Effector memory CD8-positive, alpha-beta T cell (primary cell): ENCODE measurements around the gene CCDC61.

Source experiments
- ATAC-seq: fragments of 150-1000 bp; cut with Tn5 transposase; replicated peaks from 2 replicates; pipeline ENCODE4 v1.10.0; 2021; ENCODE audit warnings: mild to moderate bottlenecking, moderate library complexity
- DNase-seq, 3 experiments: peaks; one replicate each; pipeline ENCODE4 v3.0.0; 2021
- H3K27ac Mint-ChIP-seq, 2 donors: one replicate each; pipeline ENCODE4 v1.8.0; 2022; ENCODE audit warnings: mild to moderate bottlenecking in 2 of 2, mixed read lengths in 2 of 2, moderate library complexity in 2 of 2
- H3K27me3 Mint-ChIP-seq, 2 donors: one replicate each; pipeline ENCODE4 v1.8.0; 2022; ENCODE audit warnings: mixed read lengths in 2 of 2
- H3K36me3 Mint-ChIP-seq: one replicate; pipeline ENCODE4 v1.8.0; 2022; ENCODE audit warnings: mild to moderate bottlenecking, moderate library complexity, mixed read lengths; ENCODE audit not compliant: insufficient read depth
- H3K4me1 Mint-ChIP-seq, 2 donors: one replicate each; pipeline ENCODE4 v1.8.0; 2022; ENCODE audit warnings: low read depth in 2 of 2, mixed read lengths in 2 of 2
- H3K4me3 Mint-ChIP-seq, 2 donors: one replicate each; pipeline ENCODE4 v1.8.0; 2022; ENCODE audit warnings: mild to moderate bottlenecking in 2 of 2, mixed read lengths in 2 of 2, moderate library complexity in 2 of 2
- H3K9me3 Mint-ChIP-seq, 2 donors: one replicate each; pipeline ENCODE4 v1.8.0; 2022; ENCODE audit warnings: mixed read lengths in 2 of 2

Gene CCDC61

DNA sequence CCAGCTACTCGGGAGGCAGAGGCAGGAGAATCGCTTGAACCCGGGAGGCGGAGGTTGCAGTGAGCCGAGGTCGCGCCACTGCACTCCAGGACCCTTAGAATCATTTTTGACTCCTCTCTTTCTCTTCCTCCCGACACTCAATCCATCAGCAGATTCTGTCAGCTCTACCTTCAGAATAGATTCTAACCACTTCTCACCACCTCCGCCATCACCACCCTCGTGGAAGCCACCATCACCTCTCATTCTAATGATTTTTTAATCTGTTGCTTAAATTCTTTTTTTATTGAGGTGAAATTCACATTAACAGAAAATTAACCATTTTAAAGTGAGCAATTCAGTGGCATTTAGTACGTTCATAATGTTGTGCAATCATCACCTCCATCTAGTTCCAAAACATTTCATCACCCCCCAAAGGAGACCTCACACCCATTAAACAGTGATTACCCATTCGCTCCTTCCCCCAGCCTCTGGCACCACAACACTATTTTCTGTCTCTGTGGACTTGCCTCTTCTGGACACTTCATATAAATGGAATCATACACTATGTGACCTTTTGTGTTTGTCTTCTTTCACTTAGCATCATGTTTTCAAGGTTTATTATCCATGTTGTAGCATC, 5.0 kb upstream of the CCDC61 start:
- peaks cover 3% of the 10 kb centered on the region for H3K36me3 Mint-ChIP-seq
- H3K4me3 Mint-ChIP-seq, result no peak overlapping the region
- DNase-seq (no peak), ATAC-seq (no peak)
- H3K9me3 Mint-ChIP-seq, result no peaks in the 10 kb centered on the region
- H3K27me3 Mint-ChIP-seq, result peaks cover 30 to 32% of the 10 kb centered on the region in 2 donors
- peaks cover 0 to 2% of the 10 kb centered on the region in 2 donors for H3K4me1 Mint-ChIP-seq
- H3K27ac Mint-ChIP-seq, result no peak overlapping the region

DNA sequence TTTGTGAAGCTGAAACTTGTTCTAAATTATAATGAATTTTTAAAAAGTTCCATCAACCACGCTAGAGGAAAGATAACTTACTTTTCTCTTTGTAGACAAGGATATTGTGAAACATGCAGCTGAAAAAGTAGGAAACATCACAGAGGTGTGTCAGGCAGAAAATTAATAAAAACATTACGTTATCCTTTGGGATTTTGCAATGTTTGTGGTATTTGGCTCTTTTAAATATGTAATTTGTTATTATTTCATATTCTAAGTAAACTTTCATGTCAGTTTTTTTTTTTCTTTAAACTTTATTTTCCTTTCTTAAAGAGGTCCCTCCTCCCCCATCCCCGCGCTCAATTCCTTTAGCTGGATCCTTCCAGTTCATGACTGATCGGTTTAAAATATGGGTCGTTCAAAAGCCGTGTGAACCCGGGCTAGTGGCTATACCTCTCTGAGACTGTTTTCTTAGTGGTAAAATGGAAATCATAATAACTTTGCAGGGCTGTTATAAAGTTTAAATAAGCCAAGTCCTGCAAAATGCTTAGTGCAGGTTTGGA, 740 bp upstream of the CCDC61 start:
- H3K9me3 Mint-ChIP-seq, result no peaks in the 10 kb centered on the region
- no peak overlapping the region for H3K27ac Mint-ChIP-seq
- no peak overlapping the region for H3K4me3 Mint-ChIP-seq
- ATAC-seq, result peak; percentile 5
- H3K36me3 Mint-ChIP-seq, result no peaks in the 10 kb centered on the region
- no peak for DNase-seq
- H3K27me3 Mint-ChIP-seq, result peaks cover 14% of the 10 kb centered on the region in 2 donors
- peaks cover 11 to 22% of the 10 kb centered on the region in 2 donors for H3K4me1 Mint-ChIP-seq

DNA sequence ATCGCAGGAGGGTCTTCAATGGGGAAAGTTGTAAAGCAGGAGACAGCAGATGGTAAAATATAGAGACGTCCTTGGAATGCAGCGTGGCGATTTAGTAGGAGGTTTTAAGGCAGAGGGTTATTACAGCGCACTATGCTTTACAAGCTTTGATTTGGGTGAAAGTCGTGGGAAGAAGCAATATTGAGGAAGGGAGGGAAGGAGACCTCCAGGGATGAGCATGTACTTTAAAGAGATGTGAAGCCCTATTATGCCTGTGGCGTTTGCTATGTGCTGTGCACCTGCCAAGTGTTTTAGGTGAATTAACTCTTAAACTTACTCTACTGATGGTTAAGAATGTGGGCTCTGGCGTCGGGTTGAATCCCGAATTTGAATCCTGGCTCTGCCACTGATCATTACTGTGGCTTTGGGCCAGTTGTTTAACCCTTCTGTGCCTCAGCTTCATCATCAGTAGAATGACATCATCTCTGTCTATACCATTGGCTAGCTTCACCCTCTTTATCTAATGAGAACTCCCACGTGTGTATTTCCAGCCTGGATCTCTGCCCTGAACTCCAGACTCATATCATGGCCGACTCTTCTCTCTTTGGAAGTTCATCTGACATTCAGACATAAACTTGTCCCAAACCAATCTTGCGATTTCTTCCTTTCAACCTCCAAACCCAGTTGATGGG, 583 bp downstream of the CCDC61 start:
- Mint-ChIP-seq H3K9me3 (no peaks in the 10 kb centered on the region), H3K27ac (no peak overlapping the region), H3K4me3 (no peak overlapping the region), H3K4me1 (peaks cover 24 to 33% of the 10 kb centered on the region in 2 donors), H3K27me3 (peaks cover 11 to 12% of the 10 kb centered on the region in 2 donors), H3K36me3 (peaks cover 8% of the 10 kb centered on the region)
- ATAC-seq (no peak), DNase-seq (no peak)

DNA sequence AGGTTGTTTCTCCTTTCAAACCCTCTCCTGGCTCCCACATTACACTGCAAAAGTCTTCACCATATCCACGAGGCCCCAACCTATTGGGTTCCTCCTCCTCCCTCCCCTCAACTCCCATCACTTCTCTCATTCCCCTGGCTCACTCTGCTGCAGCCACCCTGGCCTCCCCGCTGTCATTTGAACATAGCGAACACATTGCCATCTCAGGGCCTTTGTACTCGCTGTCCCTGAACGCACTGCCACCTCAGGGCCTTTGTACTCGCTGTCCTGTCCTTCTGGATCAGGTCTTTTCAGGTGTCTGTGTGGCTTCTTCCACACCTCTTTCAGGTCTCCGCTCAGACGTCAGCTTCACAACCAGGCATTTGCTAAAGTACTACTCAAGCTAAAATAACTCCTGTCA, 1.7 kb downstream of the CCDC61 start:
- Mint-ChIP-seq H3K4me3 (no peak overlapping the region), H3K27me3 (peaks cover 11% of the 10 kb centered on the region in 2 donors), H3K27ac (no peak overlapping the region), H3K9me3 (no peaks in the 10 kb centered on the region), H3K4me1 (peaks cover 30 to 34% of the 10 kb centered on the region in 2 donors), H3K36me3 (peaks cover 8% of the 10 kb centered on the region)
- ATAC-seq (no peak), DNase-seq (no peak)

DNA sequence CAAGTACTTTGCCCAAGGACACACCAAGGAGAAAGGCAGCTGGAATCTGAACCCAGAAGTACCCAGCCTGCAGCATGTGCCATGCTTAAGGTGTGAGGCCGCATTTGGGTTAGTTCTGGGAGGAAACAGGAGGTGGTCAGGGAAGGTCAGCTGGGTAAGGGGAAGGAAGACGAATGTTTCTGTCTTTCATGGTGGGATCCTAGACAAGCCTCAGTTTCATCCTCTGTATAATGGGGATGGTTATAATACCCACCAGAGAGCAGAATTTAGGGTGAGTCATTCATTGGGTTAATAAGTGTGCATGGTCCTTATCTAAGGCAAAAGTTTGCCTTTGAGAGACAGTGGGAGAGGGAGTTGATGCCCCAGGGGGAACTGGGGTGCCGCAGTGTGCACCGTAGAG, 3.6 kb downstream of the CCDC61 start:
- H3K27me3 Mint-ChIP-seq, result peaks cover 11% of the 10 kb centered on the region in 2 donors
- peaks cover 30 to 34% of the 10 kb centered on the region in 2 donors for H3K4me1 Mint-ChIP-seq
- H3K36me3 Mint-ChIP-seq, result peaks cover 12% of the 10 kb centered on the region
- H3K9me3 Mint-ChIP-seq, result no peaks in the 10 kb centered on the region
- H3K4me3 Mint-ChIP-seq, result no peak overlapping the region
- H3K27ac Mint-ChIP-seq, result no peak overlapping the region
- ATAC-seq (no peak), DNase-seq (no peak)

DNA sequence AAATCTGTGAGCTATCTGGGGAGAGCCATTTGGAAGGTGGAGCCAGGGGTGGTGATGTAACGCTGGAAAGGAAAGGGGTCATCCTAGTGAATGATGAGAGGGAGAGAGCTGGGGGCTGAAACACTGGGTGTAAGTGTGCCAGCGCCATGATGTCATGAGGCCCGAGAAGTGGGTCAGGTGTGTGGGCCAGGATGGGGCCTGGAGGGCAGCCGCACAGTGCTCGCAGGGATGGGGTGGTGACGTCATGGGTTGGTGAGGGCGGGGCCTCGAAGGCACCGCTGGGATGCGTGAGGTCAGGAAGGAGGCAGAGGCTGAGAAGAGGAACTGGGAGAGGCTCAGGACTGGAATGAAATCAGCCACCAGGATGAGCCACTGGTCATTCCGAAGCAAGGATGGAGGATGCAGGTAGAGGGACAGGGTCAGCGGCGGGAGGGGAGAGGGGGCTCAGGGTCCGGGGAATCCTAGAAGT, 4.4 kb downstream of the CCDC61 start:
- peak overlapping the region in 1 of 2 donors; percentile 8 for H3K27ac Mint-ChIP-seq

DNA sequence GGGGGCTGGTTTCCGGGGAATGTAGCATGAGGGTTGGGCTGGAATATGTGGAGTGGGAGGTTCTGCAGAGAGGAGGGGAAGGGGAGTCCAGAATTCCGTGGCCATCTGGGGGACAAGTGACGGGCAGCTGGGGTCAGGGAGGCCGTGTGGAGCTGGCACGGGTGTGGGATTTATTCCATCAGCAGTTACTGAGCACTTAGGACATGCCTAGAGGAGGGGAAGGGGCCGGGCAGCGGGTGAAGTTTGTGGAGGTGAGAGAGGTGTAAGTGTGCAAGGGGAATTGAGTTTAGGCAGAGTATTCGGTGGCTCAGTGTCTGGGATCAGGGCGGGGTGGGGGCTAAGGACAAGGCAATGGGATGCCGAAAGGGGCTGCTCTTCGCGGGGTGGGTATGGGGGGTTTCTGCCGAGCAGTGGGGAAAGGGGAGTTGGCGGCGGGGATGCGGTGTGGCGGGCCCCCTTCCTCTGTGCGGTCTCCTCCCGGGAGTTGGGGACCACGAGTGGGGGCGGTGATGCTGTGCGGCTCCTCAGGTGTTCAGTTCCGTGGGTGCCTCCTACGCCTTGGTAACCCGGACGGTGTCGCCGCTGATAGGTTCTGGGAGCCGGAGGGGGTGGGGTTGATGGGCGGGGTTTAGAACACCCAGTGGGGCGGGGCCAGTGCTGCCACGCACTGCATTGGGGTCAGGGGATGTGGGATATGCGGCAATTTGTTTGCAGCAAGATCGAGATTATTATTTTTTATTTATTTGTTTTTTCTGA, 5.4 kb downstream of the CCDC61 start:
- Mint-ChIP-seq H3K4me1 (peaks cover 30 to 34% of the 10 kb centered on the region in 2 donors), H3K27ac (peak overlapping the region; percentile 8 to 74), H3K9me3 (no peaks in the 10 kb centered on the region), H3K4me3 (peak overlapping the region; percentile 74 to 79), H3K36me3 (peaks cover 19% of the 10 kb centered on the region), H3K27me3 (peaks cover 11% of the 10 kb centered on the region in 2 donors)
- DNase-seq (peak; percentile 35 to 50 (median 47)), ATAC-seq (peak; percentile 95)

More for the DNA sequence above, 4.4 kb downstream of the CCDC61 start:
- H3K9me3 Mint-ChIP-seq, result no peaks in the 10 kb centered on the region
- no peak for DNase-seq
- H3K4me1 Mint-ChIP-seq, result peaks cover 30 to 34% of the 10 kb centered on the region in 2 donors
- peak overlapping the region; percentile 74 to 79 for H3K4me3 Mint-ChIP-seq
- H3K36me3 Mint-ChIP-seq, result peaks cover 19% of the 10 kb centered on the region
- ATAC-seq, result no peak
- peaks cover 11% of the 10 kb centered on the region in 2 donors for H3K27me3 Mint-ChIP-seq

DNA sequence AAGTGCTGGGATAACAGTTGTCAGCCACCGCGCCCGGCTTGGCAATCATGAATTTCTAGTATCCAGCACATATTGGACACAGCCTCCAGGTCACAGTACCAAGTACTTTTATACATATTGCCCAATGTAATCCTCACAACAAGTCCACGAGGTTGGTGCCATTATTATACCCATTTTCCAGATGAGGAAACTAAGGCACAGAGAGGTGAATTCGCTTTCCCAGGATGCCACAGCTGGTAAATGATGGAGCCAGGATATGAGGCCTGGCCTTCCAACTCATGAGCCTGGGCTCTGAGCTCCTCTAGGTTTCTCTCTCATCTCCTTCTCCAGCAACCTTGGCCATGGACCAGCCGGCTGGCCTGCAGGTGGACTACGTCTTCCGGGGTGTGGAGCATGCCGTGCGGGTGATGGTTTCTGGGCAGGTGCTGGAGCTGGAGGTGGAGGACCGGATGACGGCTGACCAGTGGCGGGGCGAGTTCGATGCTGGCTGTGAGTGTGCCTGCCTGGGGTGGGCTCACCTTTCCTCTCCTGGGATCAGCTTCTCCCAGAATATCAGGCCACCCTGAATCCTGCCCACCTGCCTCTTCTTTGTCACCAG, 7.5 kb downstream of the CCDC61 start:
- H3K9me3 Mint-ChIP-seq, result no peaks in the 10 kb centered on the region
- peaks cover 11% of the 10 kb centered on the region in 2 donors for H3K27me3 Mint-ChIP-seq
- DNase-seq, result no peak
- H3K4me3 Mint-ChIP-seq, result peak overlapping the region in 1 of 2 donors; percentile 27
- H3K36me3 Mint-ChIP-seq, result peaks cover 26% of the 10 kb centered on the region
- no peak for ATAC-seq
- H3K27ac Mint-ChIP-seq, result no peak overlapping the region
- peaks cover 23 to 30% of the 10 kb centered on the region in 2 donors for H3K4me1 Mint-ChIP-seq

DNA sequence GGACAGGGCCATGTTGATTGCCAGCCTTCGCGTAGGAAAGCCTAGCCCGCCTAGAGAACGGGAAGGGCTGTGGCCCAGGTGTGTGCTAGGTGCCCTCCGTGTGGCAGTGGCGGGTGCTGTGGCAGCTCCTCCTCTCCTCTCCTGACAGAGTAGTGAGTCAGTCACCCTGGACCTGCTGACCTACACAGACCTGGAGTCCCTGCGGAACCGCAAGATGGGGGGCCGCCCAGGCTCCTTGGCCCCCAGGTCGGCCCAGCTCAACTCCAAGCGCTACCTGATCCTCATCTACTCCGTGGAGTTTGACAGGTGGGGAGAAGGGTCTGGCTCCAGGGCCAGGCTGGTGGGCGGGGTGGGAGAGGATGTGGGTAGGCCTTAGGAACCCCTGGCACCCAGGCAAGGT, 11.1 kb downstream of the CCDC61 start:
- no peak overlapping the region for H3K27ac Mint-ChIP-seq
- ATAC-seq, result no peak
- no peaks in the 10 kb centered on the region for H3K27me3 Mint-ChIP-seq
- peaks cover 4 to 5% of the 10 kb centered on the region in 2 donors for H3K4me1 Mint-ChIP-seq
- H3K9me3 Mint-ChIP-seq, result no peaks in the 10 kb centered on the region
- H3K36me3 Mint-ChIP-seq, result peaks cover 24% of the 10 kb centered on the region
- no peak for DNase-seq
- H3K4me3 Mint-ChIP-seq, result no peak overlapping the region

DNA sequence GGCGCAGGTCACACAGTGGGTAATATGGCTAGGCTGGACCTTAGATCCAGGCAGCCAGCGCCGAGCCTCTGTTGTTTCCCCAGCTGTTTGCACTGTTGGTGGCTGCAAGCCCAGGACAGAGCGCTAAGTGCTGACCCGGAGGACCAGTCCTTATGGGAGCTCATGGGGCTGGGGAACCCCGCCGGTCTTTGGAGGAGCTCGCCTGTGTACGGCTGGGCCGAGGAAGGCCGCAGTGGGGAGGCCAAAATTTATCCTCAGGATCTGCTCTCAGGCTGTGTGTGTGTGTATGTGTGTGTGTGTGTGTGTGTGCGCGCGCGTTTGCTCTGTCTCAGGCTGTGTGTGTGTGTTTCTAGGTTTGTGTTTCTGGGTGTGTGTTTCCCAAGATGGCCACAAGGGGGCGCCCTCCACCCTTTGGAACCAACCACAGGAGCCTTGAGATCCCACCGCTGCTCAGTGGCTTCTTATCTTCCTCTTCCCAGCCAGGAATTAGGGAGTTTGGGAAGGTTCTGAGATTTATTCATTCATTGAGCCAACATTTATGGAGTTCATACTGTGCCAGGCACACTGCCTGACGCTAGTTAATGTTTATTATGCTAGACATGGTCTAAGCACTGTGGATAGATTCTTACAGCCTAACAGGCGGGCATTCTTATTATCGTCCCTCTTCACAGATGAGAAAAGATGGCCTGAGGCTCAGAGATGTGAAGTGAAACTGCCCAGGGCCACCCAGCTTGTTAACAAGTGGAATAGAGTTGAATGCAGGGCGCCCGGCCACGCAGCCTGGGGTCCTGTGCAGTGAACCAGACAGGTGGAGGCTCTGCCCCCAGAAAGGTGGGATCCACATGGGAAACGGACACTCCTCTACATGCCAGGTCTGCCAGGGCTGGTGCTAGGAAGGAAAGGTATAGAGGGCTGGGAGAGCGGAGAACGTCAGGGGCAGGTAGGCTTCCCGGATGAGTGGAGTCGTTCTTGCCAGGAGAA, 14.6 kb downstream of the CCDC61 start:
- ATAC-seq (peak; percentile 67), DNase-seq (peak; percentile 58 to 61 (median 60))
- Mint-ChIP-seq H3K4me1 (peaks cover 7 to 8% of the 10 kb centered on the region in 2 donors), H3K27ac (no peak overlapping the region), H3K9me3 (no peaks in the 10 kb centered on the region), H3K4me3 (no peak overlapping the region), H3K27me3 (peaks cover 4 to 6% of the 10 kb centered on the region in 2 donors), H3K36me3 (peaks cover 13% of the 10 kb centered on the region)

DNA sequence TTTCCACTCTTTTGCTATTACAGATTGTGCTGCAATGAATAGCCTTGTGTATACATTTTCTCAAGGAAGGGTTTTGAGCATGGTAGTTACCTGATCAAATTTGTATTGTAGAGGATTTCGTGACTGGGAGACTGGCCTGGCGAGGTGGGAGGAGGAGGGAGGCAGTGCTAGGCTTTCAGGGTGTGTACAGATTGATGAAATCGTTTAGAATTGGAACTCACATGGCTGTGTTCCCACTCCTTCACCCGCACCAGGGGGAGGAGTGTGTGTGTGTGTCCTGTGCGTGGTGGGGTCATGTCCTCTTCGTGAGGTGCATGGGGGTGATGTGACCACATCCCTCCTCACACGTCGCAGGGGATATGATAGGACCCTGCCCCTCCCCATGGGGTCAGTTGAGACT, 19.3 kb downstream of the CCDC61 start:
- no peak overlapping the region for H3K27ac Mint-ChIP-seq
- no peaks in the 10 kb centered on the region for H3K9me3 Mint-ChIP-seq
- H3K4me1 Mint-ChIP-seq, result peaks cover 16 to 21% of the 10 kb centered on the region in 2 donors
- peaks cover 4 to 9% of the 10 kb centered on the region in 2 donors for H3K27me3 Mint-ChIP-seq
- peaks cover 12% of the 10 kb centered on the region for H3K36me3 Mint-ChIP-seq
- H3K4me3 Mint-ChIP-seq, result peak overlapping the region; percentile 59 to 72
- ATAC-seq (no peak), DNase-seq (no peak)
